PC-9 (cell line): ENCODE measurements around the gene CMIP.

Source experiments
- CTCF ChIP-seq: fragments of 200-600 bp; sonication (generic); conservative IDR thresholded peaks from 2 replicates; pipeline ENCODE4 v1.6.1; 2017; ENCODE audit warnings: mixed run types, antibody characterized with exemption, mild to moderate bottlenecking, moderate library complexity
- EZH2 ChIP-seq: fragments of 200-600 bp; sonication (generic); IDR thresholded peaks from 2 replicates; pipeline ENCODE4 v1.8.0; 2017; ENCODE audit warnings: antibody characterized with exemption, low read depth

- TF ChIP-seq CTCF = no peak
- TF ChIP-seq EZH2 = no peak
Measured at GRCh38 chr16:81658373-81658772, 213.8 kb downstream of the CMIP start.
